Panc1 (cell line): ENCODE measurements around the gene C1orf116.

Source experiments
- CTCF ChIP-seq: fragments of 450-650 bp; IDR thresholded peaks from 2 replicates; pipeline ENCODE4 v1.5.1; 2017; ENCODE audit warnings: mild to moderate bottlenecking
- POLR2AphosphoS5 ChIP-seq: IDR thresholded peaks from 2 replicates; pipeline ENCODE4 v1.6.1; 2012; ENCODE audit warnings: mild to moderate bottlenecking, low read depth, low read length, moderate library complexity
- REST ChIP-seq, 2 experiments: IDR thresholded peaks; 2 replicates each; pipeline ENCODE4 v1.6.1; 2011 to 2012; ENCODE audit warnings: low read depth in 2 of 2, control low read depth in 1 of 2, low read length in 1 of 2, mild to moderate bottlenecking in 1 of 2, moderate library complexity in 1 of 2; ENCODE audit not compliant: insufficient read depth in 1 of 2

GRCh38 chr1:207054491-207054890 is 21.9 kb upstream of the C1orf116 start:
- no peak for TF ChIP-seq CTCF
- no peak for TF ChIP-seq POLR2AphosphoS5
- no peak for TF ChIP-seq REST (IDR thresholded peaks at IDR 0.05; ENCODE audit: insufficient read depth in 1 of 2, low read depth in 2 of 2, low read length in 1 of 2)
